A172 (cell line): ENCODE data around the gene SLC35E1. TPM values are rescaled to one million over a fixed set of nuclear protein-coding genes. Genes with fewer than 3 reads are reported as not detected.

Experiments
- DNase-seq: peaks from one replicate; pipeline ENCODE4 v3.0.0-alpha.2; 2015; ENCODE audit warnings: low spot score
- total RNA-seq: library from RNA; depleted of rRNA; stranded (reverse); fragments of >200 nt; shearing (Covaris generic); gene quantifications from 2 replicates; pipeline ENCODE4 v1.2.3, GENCODE V29; 2014

Gene SLC35E1
- total RNA-seq, 1 experiment from 2014 or later = 29.1 TPM

- DNase-seq = no peak
Measured at GRCh38 chr19:16598848-16599247, 26.6 kb upstream of the SLC35E1 start.

GRCh38 chr19:16596399-16596798 is 24.2 kb upstream of the SLC35E1 start:
- no peak for DNase-seq

DNA sequence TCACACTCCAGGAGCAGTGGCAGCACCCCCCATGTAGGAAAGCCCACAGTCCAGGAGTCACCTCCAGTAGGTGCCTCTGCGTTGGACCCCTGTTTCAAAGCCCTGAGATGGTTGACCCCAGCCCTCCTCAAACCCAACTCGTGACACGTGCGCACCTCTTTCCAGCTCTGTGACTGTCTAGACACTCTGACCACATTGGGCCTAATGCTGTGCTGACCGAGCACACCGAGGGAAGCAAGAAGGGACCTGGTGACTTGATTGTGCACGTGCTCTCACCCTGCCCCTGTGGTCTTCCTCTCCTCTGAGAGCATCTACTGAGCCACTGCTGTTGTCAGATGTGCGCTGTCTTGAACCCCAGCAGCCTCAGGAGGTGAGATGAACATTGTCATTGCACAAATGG is 22.9 kb upstream of the SLC35E1 start:
- no peak for DNase-seq

- no peak for DNase-seq
Measured at GRCh38 chr19:16594681-16595091, 22.5 kb upstream of the SLC35E1 start.

GRCh38 chr19:16594131-16594586 is 21.9 kb upstream of the SLC35E1 start:
- no peak for DNase-seq

- no peak for DNase-seq
Measured at GRCh38 chr19:16593181-16593580, 21.0 kb upstream of the SLC35E1 start.

DNA sequence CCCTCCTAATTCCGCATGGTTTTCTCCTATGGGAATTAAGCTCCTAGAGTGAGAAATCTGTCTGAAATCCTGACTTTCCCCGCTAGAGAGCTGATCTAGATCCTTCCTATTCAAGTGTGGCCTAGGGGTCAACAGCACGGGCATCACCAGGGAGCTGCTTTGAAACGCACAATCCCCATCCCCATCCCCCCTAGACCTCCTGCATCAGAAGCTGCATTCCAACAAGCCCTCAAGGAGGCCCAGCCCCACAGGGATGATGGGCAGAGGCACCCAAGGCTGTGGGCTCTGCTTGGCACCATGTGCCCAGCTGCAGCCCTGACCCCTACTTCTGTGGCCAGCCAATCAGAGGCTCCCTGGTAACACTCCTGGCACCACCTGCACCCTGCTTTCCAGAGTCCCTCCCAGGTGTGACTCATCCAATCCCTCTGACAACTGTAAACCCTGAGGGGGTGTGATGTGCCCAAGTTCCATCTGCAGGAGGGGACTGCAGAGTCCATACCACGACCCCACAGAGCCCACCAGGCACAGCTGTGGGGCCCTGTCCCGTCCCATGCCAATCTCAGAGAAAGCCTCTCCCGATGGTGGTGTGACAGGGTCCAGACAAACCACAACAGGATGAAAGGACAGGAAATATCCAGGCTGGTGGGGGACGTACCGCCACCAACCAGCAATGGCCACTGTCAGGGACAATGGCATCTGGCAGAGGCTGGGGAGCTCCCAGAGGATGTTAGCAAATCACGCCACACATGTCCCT is 19.8 kb upstream of the SLC35E1 start:
- DNase-seq = peak; percentile 63

- no peak for DNase-seq
Measured at GRCh38 chr19:16590876-16591802, 18.9 kb upstream of the SLC35E1 start.

DNA sequence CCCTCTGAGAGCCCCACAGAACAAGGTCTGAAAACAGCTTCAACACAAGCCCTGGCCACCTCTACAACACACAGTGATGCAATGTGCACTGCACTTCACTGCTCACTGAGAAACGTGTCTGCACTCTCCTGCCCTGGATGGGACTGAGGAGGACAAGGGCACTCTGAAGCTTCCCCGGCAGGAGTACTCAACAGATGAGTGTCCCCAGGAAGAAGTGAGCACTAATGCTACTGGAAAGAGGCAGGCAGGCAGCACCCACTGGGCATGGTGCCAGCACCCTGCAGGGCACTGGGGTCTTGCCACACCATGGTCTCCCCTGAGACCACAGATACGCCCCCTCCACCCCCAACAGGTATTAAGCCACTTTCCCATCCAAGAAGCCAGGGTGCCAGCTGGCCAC is 17.7 kb upstream of the SLC35E1 start:
- DNase-seq = no peak

DNA sequence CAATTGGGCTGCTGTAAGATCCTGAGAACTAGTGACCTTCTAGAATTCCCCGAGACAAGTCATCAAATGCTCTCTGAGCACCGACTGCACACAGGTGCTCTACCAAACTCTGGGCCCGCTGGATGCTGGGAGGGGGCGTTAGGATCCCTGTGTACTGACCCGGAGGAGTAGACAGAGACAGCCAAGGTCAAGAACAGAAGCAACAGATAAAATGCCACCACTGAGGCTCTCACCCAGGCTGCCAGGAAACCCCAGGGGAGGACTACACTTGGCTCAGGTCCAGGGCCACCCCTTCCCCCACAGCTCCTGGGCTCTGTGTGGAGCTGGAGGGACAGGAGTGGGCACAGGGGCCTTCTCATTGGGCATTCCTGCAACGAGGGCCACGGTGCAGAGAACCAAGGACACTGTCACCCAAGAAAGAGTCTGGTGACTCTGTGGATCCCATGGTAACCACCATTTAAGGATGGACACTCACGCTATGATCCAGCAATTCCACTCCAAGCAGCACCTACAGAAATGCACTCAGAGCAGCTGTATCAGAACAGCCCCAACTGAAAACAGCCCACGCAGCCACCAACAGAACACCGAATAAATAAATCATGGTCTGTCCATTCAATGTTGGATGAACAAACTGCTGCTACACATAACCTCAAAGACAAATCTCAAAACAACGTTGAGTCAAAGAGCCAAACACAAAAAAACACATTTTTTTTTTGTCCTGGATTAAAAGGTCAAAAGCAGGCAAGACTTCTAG is 16.8 kb upstream of the SLC35E1 start:
- no peak for DNase-seq

GRCh38 chr19:16587833-16588823 is 15.9 kb upstream of the SLC35E1 start:
- no peak for DNase-seq

- peak; percentile 51 for DNase-seq
Measured at GRCh38 chr19:16586991-16587832, 15.0 kb upstream of the SLC35E1 start.

DNA sequence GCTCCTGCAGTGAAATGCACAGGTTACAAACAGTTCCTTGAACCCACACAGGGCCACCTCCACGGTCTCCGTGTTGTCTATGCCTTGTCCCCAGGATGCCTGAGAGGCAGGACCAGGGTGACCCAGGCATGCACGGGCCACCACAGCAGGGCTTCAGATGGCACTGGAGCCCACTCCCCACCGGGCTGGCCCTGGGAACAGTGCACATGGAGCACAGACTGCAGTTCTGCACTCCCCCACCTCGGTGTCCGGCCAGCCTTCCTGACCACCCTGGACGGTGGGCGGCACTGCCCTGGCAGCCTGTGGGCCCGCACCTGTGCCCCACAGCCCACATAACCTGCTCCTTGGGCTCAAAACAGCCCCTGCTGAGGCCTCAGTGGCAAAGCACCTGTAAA is 14.3 kb upstream of the SLC35E1 start:
- DNase-seq = no peak

DNA sequence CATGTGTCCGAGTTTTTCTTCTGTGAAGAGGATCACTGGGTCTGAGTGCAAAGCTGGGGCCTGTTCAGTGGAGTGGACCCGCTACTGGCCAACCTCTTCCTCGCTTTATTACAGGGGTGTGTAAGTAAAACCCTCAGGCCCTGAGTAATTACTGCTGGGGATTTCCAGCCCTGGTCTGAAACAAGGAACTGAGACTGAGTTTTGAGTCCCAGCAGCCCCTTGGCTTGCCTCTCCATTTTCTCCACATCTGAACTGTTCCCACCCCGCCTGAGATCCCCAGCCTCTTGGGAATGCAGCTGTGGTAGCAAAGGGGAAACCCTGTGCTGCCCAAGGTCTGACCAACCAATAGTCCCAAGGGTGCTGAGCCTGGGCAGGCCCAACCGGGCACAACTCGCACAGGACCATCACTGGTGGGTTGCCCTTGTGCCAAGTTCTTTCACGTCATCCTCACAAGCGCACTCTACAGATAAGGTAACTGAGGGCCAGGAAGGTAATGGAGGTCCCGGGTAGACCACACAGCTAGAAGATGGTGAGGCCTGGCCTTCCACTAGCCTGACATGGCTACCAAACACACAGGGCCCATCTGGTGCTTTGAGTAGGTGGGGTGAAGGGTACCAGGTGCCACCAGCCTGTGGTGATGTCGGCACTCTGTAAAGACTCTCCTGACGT is 13.7 kb upstream of the SLC35E1 start:
- peak; percentile 35 for DNase-seq

DNA sequence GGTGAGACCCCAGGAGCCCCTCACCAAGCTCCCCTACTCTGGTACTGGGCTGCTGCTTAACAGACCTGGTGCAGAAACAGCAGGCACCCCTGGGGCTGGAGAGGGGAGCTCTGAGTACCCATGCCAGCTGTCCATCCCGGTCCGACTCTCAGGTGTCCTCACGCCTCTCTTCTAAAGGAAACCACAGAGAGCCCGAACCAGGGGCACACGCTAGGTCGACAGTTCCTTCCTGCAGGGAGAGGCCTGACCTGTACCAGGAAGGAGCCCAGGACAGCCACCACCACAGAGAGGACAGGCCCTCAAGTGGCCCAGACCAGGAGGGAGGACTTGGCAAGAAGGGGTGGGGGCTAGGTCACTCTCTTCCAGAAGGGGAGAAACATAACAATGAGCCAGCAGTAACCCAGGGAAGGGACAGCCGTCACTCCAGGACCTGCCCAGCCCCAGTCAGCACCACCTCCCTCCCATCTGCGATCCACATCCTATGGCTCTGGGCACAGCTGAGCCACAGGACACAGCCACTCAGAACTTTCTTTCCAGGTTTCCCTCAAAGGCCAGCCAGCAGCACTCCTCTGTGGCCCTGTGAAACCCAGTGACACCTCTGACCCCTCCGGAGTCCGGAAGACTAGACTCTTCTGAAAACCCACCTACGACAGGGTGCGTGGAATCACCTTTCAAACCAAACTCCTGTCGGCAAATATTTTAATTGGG is 13.0 kb upstream of the SLC35E1 start:
- DNase-seq = no peak

DNA sequence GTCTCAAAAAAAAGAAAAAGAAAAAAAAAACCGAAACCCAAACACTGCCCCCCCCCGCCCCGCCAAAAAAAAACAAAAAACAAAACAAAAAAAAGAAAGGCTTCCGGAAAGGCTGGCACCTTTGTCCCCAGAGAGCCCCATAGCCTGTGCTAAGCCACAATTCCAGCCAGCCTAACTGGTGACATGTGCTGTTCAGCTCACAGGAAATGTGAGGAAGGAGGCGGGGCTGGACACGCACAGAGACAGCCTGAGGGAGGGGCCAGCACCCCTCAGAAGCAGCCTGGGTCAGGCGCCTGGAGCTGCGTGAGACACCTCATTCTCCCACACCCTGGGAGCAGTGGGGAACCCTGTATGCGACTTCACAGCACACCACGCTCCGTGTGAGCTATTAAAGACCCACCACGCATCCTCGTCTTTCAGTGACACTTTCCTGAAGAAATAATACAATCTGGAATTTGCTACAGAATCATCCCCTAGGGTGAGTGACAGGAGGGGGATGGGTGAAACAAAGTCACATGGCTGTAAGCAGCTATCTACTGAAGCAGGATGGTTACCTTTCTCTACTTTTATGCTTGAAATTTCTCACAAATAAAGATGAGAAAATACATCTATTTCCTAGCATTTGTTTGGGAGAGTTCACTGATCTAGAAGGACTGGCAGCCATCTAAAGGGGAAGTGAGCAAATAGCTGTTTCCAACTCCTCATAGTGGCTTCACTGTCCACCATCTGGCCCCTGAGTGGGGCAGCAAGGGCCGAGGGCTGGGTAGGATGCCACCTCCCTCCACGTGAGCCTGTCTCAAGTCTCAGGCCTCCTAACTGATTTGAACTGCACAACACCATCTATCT is 12.3 kb upstream of the SLC35E1 start:
- peak; percentile 87 for DNase-seq

DNA sequence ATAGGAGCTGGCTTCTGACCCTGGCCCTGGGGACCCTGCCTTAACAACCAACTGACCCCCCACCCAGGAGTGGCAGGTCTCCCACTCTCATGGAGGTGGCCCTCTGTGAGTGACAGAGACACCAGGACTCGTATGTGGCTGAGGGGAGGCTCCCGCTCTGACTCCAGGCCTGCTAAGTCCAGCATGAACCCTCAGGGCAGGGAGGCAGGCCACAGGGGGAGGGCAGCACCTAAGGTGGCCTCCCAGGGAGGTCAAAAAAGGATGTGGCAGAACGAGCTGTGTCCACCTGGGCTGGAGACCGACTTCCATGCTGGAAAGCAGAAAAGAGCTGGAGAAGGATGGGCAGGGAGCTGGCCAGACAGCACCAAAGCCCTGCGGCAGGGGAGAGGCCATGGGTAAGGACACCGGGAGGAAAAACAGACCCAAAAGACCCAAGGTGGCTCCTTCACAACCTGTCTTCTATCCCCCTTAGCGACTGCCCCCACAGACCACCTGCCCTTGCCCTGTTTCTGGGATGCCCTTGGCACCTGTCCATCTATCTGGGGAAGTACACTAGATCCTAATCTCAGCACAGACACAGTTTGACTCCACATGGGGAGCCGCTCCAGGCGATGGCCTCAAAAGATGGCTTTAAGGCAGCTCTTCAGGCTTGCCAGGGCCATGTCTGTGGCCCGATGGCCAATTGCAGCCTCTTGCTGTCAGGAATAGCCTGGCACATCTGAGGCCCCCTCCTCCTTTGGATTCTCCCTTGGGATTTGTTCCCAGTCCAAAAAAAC is 10.5 kb upstream of the SLC35E1 start:
- DNase-seq = no peak
